ENCODE data around the gene ADARB2.
A peak's percentile ranks its signal among the peaks of the same experiment; 100 is the strongest.

Gene ADARB2

DNA sequence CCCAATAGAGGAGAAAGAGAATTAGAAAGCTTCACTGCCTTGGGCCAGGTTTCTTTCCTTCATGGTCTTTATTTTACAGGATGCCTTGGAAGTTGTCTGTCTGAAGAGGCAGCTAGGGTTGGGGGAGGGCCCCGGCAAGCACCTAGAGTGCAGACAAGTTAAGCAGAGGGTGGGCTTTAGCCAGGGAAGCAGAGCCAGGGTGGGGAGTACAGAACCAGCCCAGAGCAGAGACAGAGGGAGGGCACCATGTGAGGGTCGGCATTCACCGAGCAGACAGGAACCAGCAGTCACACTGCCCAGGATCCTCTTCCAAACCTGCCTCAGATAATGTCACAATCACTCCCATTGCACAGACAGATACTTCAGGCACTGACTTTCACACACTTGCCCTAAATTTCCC, 75.9 kb downstream of the ADARB2 start:
- DNase-seq: no peak

DNA sequence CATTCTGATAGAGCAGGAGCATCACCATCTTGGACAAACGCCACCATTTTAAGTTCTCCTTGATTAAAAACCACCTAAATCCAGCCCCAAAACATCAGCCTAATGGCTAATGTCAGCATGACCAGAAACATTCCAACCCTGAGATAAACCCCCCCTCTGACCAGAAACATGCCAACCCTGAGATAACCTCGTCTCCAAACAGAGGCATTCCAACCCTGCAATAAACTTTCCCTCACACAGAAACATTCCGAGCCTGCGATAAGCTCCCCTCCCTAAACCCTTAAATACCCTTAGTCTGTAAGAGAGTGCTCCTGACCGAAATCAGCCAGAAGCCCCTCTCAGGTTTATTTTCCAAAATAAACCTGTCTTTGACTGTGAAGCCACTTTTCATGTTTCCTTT, 76.5 kb downstream of the ADARB2 start:
- no peak for DNase-seq

DNA sequence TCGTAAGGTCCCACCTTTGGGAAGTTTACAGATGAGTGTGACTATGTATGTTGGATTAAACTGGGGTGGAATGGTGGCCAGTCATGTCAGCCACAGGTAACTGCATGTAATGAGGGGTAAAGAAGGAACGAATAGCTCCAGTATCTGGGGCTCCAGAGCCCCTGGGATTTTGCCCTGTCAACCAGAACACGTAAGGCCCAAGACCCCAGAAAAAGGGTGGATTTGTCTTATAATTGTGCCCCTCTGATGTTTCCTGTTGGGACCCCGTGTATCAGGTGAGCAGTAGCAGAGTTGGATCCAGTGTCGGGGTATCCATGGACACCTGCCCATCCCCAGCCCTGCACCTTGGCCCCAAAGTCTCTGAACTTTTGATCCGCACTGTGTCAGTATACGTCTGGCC, 76.9 kb downstream of the ADARB2 start:
- DNase-seq: no peak

DNA sequence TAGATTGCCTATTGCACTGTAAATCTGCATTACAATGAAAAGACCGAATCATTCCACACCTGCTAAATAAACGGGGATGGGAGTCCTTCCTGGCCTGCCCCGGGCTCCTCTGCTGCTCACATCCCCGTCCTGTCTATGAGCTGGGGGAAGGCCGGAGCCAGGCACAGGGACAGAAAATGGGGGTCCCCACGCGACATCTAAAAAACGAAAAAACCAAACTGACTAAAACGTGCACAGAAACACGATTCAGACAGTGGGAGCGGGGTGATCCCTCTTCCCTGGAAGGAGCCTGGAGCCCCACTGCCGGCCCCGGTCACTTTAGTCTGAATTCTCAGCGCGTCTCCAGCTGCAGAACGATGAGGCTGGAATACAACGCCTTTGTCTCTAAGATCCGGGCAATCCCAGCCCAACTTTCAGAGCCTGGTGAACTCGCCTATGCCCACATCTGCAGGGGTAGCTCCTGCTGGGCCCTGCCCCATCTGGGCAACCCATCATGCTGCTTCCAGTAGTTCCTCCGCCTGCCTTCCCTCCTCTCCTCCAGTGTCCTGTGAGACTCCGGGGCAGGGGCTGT, 78.0 kb downstream of the ADARB2 start:
- no peak for DNase-seq

DNA sequence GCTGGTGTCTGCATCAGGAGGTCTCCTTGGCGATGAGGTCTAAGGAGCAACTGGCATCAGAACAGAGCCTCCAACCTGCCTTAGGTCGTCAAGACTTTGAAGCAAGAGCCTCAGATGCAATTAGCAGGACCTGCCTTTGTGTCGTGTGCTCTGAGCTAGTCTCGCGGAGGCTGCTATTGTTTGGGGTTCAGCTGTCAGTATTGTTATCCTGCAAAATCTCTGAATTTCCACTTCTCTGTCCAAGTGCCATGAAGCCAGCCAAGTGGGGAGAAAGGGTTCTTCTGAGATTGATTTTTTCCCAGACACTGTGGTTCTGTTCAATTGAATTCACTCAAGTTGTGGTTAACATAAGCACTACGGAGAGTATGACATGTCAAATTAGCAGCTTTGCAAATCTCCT, 78.7 kb downstream of the ADARB2 start:
- DNase-seq: no peak

DNA sequence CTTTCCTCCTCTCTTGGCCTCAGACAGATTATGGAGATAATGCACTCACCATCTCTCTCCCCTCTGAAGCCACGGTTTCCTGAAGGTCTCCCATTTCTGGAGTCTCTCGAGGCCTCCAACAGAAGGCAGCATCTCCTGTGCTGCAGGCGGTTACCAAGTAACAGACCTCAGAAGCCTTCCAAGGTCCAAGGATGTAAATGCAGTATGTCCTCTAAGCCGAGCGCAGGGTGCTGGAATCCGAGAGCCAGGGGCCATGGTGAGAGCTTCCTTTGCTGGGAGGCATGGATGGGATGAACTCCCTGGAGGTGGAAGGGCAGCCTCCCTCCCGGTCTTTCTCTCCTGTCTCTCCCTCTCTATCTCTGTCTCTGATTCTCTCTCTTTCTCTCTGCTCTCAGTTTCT, 79.8 kb downstream of the ADARB2 start:
- no peak for DNase-seq

DNA sequence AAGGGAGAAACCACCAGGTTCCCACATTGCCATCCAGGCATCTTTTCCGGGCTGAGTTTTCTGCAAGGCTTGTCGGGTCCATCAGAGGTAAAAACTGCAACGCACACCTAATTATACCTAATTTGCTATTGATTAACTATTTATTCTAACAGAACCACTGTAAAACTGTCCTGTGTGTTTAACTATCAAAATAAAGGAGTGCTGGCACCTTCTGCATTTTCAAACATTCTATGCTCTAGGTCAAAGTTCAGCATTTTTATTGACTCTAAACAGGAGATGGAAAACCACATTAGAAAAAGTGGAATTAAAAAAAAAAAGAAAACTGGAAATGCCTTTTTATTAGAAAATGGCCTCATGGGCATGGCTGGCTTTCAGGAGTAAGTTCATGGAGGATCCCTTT, 82.0 kb downstream of the ADARB2 start:
- DNase-seq: no peak

DNA sequence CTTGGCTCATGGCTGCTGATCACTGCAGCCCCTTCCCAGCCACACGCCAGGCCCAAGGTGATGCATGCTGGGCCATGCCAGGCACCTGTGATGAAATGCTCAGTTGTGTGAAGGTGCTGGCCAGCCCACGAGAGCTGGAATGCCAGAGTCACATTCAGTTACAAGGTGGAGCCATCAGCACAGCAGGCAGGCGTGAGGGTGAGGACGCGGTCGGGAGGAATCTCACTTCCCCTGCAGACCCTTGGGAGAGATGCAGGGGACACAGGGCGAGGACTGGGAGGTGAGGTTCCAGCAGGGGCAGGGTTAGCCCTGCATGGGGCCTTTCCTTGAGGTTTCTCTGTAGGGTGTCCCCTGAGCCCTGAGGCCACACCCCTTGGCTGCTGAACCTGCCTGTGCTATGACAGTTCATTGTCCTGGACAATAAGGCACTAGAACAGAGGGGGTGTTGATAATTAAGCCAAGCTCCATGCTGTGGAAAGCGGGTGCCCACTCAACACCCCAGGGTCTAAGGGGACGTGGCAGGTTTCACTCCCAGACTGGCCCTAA, 82.4 kb downstream of the ADARB2 start:
- DNase-seq: no peak

DNA sequence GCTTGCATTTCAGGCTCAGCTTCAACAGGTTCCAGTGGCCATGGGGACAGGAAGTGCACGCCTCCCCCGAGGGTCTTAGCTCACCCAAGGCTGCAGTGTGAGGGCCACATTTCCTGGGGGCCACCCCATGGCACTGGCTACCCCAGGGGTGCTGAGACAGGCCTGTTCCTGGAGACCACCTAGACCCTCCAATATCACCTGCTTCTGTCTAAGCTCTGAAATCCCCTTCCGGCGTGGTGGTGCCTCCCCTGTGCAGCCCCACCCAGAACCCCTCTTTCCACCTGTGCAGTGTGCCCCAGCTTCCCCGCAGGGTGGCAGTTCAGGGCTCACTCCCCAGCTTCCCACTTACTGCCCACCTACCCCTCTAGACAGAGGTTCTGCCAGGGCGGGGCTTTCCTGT, 83.1 kb downstream of the ADARB2 start:
- no peak for DNase-seq

DNA sequence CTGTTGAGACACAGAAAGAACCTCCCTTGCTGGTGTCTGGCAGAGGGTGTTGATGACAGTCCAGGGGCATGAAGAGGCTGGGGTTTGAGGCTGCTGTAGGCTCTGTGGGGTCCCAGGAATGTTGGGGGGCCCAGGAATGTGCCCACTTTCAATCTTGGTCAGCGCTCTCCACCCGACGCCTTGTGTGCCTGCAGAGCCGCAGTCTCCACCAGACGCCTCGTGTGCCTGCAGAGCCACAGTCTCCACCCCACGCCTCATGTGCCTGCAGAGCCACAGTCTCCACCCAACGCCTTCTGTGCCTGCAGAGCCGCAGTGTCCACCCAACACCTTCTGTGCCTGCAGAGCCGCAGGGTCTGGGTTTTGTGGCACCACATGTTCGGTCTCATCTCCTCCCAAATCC, 84.0 kb downstream of the ADARB2 start:
- no peak for DNase-seq

DNA sequence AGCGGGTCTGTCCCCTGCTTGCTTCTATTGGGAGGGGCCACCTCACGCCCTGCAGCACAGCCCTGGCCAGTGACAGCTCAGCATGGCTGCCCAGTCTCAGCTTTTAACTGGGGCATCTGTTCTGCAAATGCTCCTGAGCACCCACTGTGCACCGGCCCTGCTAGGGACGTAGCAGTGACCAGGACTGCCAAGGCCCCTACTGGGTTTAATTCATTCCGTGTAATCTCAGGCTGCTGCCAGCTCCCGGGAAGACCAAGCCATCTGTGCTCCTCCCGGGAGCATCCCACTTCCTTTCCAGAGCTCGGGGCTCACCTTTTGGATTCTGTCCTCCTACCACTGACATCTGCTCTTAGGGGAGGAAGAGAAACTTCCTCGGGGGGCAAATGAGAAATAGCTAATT, 85.2 kb downstream of the ADARB2 start:
- DNase-seq: no peak

DNA sequence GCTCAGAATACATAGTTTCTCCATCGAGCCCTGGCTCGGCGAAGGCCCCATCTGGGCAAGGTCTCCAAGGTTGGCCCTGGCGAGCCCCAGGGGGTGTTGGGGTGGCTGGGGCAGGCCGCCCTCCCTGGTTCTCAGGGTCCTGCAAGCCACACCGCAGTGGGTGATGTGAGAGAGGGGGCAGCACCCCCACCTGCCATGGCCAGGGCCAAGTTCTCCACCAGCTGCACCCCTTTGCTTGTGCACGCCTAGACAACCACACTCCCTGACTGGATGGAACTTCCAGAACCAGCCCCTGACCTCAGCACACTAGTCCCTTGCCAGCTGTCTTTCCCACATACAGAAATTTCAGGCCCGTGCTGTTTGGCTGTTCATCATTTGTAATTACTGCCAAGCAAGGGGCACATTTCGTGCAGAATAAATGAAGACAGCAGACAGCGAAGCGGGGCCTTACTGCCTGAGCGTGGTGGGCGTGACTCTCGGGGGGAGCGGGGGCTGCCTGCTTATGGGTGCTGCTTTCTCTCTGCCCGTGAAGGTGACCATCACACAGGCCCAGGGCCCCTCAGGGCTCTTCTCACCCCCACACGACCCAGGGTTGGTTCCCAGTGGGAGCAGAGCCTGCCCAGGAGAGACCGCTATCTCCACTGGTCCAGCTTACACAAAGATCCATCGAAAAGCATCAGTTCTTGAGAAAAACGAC, 85.9 kb downstream of the ADARB2 start:
- no peak for DNase-seq

DNA sequence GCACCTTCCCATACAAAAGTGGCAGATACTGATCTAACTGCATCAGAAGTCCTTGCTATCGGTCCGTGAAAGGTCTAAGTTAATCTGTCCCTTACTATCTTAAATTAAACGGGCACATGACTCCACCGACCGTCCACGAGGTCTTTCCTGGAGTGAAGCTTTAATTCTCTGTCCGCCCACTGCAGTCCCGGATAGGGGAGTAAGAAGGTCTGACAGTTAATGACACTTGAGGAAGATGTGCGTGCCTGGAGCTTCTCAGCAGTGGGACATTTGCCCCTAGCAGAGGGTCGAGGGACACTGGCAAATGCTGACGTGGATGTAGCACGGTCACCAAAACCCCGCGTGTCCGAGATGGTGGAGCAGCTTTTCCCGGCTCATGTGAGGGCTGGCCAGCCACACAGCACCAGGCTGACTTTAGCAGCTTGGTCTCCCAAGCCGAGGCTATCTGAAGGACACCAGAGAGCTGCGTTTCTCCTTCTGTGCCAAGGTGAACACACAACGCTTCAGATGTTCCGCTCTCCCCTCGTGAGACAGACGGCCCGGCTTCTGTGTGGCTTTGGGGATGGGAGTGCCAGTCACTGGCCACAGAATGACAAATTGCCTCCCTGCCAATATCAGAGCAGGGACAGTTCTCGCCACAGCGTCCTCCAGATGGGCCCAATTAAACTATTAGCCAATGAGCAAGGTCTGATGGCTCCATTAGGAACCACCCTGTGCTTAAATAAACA, 86.6 kb downstream of the ADARB2 start:
- no peak for DNase-seq

DNA sequence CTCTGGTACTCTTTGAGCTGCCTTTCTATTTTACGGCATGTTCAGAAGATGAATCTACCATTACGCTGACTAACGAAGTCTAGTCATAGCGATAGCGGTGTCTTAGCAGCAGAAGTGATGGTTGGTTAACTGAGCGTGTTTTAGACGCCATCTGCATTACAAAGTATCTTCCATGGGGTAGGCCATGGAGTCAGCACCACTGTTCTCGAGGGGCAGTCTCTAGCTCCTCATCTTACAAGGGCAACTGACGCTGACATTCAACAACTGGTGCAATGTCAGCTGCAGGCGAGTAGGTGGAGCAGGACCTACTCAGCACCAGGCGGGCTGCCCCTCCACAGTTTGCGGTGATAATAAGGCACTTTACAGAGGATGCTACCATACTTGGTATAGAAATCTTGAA, 88.7 kb downstream of the ADARB2 start:
- no peak for DNase-seq

DNA sequence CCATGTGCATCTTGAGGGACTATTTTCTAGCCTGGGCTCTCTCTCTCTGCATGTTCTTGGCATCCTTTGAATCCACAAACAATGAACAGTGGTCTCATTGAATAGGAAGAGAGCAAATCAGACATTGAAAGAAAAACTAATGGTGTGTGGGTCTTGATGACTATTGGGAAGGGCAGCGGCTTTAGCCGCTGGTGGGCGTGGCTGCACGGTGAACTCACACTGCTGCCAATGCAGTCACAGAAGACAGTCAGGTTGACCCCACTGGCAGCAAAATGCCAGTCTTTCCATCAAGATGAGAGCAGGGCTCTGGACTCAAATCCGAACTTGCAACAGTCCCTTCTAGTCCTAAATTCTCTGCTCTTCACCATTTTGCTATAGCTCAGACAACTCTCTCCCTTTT, 91.0 kb downstream of the ADARB2 start:
- no peak for DNase-seq

DNA sequence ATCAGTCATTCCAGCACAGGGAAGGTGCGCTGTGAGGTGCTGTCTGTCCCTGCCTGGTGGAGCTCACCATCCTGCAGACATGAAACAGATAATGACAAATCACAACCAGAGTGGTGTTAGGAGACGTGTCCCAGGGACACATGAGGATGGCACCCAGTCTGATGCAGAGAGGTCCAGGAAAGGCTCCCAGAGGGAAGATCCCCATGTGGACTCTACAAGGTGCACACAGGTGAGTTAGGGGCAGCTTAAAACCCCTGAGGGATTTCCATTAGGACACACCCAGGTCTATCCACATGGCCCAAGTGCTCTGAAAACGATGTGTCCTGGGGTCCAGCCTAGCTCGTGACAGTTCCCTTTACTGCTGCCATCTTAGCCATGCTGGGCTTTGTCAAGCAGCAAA, 91.4 kb downstream of the ADARB2 start:
- no peak for DNase-seq

DNA sequence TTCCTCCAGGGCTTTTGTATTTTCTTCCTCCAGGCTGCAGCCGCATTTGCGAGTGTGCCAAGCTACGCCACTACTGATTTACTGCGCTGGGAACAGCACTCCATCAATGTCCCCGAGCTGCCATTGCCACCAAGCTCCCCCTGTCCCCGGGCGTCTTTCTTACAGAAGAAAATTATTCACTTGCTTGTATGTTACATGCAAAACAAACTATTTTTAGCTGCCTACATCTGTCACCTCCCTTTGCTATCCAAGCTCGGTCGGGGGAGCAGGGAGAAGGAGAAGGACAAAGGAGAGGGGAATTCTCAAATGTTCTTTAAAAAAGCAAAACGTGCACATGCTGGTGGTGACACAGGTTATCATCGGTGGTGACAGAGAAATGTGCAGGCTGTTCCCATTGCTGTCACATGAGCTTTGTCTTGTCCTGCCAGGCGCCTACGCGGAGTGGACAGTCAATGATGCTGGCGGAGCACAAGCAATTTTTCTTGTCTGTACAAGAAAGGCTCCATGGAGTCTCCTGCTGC, 93.1 kb downstream of the ADARB2 start:
- DNase-seq: no peak

DNA sequence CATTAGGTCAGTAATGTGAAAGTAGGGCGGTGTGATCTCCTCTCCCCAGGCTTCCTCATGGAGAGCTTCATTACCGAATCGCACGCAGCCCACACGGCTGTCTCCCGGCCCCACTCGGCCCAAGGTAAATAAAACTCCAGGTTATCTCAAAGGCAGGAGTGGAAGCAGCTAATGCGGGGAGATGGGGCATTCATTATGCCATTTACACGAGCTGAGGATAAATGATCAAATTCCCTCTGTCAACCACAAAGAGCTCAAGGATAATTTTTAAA, 93.5 kb downstream of the ADARB2 start:
- DNase-seq: no peak

DNA sequence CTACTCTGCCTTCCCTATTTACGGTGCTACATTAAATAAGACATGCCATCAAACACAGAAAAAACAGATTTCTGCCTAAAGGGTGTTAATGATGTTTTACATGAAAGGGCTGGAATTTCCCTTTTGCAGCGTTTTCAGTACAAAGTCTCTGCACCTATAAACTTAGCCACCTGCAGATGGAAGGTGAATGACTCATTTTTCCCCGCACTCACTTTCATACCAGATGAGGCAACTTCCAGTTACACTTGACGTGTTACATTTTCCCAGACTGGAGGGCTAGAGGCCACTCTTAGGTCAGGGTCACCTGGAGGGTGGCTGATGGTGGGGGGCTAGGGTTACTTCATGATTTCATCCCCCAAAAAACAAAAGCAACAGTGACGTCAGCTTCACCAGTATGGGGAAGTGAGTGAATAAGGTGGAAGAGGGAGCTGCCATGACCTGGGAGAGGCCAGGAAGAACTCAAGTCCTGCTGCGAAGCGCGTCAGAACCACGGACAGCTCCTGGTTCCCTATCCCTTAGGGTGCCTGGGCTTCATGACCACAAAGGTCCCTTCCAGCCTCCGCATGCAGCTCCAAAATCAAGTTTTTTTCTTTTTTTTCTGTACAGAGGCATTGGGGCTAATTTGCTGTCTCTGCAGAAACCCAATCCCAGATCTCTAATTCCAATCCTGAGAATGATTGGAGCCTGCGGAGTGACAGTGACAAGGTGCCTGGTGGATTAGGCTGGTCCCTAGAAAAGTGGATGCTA, 94.0 kb downstream of the ADARB2 start:
- peak; percentile 62 for DNase-seq

DNA sequence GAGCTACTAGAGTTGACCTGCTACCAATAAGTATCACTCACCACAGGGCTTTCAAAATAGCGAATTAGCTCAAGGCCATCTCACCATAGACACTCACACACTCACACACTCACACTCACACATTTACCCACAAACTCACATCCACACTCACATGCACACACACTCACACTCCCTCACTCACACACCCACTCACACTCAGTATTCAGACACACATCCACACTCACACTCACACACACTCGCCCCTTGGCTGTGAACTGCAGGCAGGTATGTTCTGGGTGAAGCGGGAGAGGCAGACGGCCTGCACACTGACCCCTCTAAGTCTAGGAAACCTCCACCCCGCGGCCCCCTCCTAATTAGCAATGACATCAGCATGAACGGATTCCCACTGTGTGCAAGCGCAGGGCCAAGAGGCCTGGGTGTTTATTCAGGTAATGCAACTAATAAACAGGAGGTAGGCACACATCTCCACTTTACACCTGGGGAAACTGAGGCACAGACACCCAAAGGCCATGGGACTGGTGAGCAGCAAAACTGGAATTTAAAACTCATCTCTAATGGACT, 94.6 kb downstream of the ADARB2 start:
- no peak for DNase-seq

DNA sequence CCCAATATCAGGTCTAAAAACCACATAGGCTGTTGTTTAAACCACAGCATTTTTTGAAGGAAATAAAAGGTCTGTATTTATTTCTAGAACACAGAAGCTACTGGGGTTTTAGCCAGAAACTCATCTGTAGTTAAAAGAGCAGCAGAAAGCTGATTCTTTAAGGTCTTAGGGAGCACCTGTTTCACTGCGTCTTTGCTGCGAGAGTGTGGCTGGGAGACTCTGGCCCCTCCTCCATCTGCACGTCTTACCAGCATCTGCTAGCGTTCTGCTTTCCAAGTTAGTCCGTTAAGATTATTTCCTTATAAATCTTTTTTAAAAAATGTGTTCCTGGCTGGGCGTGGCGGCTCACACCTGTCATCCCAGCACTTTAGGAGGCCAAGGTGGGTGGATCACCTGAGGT, 95.9 kb downstream of the ADARB2 start:
- no peak for DNase-seq

DNA sequence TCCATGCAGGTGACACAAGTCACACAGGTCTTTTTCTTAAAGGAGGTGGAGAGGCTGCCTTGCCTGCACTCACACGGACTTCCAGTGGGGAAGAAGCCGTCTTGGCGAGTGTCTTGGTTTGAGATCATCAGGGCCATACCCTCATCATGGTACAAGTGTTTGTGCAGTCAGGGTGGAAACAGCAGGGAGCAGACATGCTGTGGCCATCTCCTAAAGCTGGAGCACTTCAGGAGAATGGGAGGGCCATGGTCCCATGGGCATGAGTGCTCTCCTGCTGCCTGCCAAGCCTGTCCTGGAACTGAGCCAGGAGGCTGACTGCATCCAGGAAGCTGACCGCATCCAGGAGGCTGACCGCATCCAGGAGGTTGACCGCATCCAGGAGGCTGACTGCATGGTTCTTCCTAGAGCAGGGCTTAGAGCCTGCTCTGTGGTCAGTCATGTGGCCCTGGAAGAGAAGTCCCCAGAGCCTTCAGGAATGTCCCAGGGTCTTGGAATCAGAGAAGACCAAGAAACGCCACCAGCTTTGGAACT, 98.4 kb downstream of the ADARB2 start:
- DNase-seq: no peak

DNA sequence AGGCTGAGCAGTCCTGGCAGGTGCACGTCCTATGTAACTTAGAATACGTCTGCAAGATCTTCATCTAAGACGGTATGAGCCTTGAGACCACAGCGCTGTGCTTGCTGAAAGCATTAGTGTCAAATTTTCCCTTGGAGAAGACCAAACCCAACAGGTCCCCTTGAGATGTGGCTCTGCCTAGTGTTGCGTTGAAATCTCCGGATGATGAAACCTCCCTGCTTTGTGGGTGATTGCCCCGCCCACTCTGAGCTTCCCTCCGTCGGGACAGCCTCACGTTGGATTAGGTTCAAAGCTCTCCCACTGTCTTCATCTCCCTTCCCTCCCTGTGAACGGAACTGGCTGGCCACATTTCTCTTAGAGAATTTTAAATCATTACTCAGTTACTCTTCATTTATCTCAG, 102.0 kb downstream of the ADARB2 start:
- DNase-seq: no peak

Data from right hindlimb (tissue), 1 donor.